Activated CD8-positive, alpha-beta memory T cell treated with anti-CD3 and anti-CD28 coated beads for 1 hour (primary cell): ENCODE measurements around the gene DHRS7B.

ENCODE experiments used
- DNase-seq, 2 donors: peaks; one replicate each; pipeline ENCODE4 v3.0.0-alpha.2; 2020; ENCODE audit warnings: low read depth in 1 of 2; ENCODE audit errors: extremely low read depth in 1 of 2

Gene DHRS7B

GRCh38 chr17:21149621-21150020 lies 22.9 kb downstream of the DHRS7B start:
- DNase-seq, result no peak

GRCh38 chr17:21152731-21153130 lies 26.0 kb downstream of the DHRS7B start:
- DNase-seq, result no peak

- no peak for DNase-seq
Observed at GRCh38 chr17:21157586-21158370, 31.0 kb downstream of the DHRS7B start.

GRCh38 chr17:21160401-21160800 lies 33.6 kb downstream of the DHRS7B start:
- DNase-seq, result no peak

DNA sequence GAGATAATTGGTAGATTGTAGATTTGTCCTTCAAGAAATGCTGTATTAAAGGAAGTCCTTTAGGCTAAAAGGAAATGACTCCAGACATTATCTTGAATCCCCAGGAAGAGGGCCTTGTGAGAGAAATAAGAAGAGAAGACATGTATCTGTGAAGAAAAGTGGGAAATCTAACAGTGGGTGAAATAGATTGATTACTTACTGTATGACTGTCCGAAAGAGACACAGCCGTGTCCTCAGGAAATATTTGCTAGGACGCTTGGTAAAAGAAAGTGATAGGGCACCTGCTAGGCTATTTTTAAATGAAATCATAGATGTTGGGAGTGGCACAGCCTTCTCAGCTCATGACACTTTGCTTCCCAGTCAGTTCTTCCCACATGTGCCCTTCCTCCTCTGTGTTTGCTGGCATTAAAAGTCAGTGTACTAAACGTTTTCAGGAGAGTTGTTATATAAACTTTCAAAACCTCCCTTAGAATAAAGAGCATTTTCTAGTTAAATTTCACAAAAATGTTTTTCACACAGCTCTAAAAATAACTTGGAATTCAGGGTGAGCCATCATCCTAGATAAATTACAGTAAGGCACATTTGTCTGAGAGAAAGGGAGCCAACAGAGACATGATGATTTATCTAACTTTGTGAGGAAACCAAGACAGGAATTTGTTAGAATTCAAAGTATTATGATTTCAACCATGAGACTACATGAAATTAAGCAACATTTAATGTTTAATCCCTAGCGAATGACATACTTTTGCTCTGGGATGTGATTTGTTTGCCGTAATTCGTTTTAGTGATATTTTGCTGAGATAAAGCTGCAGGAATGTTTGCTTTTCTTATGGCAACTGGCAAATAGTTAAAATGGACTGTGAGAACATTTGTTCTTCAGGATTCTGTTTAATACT lies 35.0 kb downstream of the DHRS7B start:
- DNase-seq, result no peak

DNA sequence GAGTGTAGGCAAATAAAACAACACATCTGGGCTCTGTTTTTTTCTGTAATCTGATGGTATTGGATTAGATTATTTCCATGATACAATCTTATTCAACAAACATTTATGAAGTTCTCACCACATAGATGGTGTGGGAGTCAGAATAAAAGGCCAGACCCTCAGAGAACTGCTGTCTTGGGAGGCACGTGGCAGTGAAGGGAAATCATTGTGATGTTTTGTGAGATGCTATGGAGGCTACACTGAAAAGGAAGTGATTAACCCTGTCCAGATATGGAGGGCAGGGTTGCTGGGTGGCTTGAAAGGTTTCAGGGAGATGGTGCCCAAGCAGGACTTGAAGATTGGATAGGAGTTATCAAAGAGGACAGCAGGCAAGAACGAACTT lies 35.6 kb downstream of the DHRS7B start:
- DNase-seq, result no peak

GRCh38 chr17:21163101-21163500 lies 36.3 kb downstream of the DHRS7B start:
- DNase-seq, result no peak

- no peak for DNase-seq
Observed at GRCh38 chr17:21164216-21164615, 37.5 kb downstream of the DHRS7B start.

- no peak for DNase-seq
Observed at GRCh38 chr17:21164620-21165019, 37.9 kb downstream of the DHRS7B start.

DNA sequence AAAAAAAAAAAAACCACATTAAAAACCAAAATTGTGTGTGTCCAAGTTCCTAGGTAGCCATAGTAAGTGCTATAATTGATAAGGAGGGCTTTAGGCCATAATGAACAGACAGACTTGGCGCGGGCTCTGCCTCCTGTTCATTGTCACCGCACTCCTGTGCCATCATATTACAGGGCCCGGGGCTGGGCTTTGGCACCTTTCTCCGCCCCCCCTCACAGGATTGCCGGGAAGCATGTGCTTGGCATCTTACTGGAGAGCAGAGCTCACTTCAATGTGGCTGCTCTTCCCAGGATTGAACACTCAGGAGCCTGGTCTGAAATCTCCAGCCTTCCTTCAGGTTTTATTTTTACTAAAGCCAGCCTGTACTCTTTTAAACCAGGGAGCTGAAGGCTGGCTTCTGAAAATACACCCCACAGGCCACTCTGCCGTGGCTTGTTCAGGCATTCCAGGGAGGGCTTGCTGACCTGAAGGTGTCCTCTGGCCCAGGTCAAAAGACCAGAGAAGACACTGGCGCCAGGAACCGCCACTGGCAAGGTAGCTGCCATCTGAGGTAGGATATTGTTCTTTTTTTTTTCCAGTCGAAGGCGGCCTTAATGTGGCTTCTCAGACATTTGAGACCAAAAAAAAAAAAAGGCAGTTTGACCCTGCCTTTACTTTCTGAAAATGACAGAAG lies 39.3 kb downstream of the DHRS7B start:
- DNase-seq, result no peak

- no peak for DNase-seq
Observed at GRCh38 chr17:21166595-21167210, 39.9 kb downstream of the DHRS7B start.

- DNase-seq, result no peak
Observed at GRCh38 chr17:21167303-21167702, 40.5 kb downstream of the DHRS7B start.

DNA sequence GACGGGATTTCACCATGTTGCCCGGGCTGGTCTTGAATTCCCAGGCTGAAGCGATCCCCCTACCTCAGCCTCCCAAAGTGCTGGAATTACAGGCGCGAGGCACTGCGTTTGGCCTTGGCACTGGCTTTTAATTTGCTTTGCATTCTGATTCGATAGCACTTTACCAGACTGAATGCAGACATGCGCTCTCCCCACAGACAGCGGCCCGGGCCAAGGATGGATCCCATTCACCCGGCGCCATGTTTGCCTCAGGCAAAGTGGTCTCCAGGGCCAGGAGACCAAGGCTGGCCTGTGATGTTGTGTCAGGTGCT lies 41.7 kb downstream of the DHRS7B start:
- no peak for DNase-seq

DNA sequence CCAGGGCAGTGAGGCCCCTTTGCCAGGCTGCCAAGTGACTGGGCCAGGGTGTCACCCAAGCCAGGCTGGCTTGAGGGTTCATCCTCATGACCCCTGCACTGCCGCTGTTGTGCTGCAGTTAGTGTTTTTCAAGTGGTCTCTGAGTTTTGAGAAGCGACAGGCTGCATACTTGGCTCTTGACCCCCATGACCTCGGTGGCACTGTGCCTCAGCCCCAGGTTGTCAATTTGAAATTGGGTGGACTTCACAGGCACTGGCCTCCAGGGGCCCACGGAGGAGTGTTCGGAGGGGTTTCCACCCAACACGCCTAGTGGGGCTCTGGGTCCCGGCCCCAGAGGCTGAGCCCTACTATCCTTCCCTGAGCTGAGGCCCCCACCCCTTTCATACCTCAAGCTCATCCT lies 42.7 kb downstream of the DHRS7B start:
- DNase-seq, result no peak

GRCh38 chr17:21170809-21171208 lies 44.0 kb downstream of the DHRS7B start:
- DNase-seq, result no peak

GRCh38 chr17:21171309-21171922 lies 44.7 kb downstream of the DHRS7B start:
- DNase-seq, result no peak

DNA sequence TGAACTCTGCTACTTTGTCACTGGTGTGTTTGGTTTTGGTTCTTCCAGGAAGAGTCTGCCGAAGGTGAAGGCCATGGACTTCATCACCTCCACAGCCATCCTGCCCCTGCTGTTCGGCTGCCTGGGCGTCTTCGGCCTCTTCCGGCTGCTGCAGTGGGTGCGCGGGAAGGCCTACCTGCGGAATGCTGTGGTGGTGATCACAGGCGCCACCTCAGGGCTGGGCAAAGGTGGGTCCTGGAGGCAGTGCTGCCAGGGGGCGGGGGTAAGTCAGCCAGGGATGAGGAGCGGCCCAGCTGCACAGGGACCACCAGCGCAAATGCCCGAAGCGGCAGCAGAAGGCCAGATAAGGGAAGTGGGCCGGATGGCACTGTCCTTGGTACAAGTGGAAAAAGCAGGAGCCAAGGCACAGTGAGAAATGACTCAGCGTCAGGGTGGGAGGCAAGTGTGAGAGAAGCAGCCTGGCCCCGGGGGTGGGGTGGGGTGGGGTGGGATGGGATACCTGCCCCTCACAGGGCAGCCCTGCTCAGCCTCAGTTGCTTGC lies 45.3 kb downstream of the DHRS7B start:
- no peak for DNase-seq

DNA sequence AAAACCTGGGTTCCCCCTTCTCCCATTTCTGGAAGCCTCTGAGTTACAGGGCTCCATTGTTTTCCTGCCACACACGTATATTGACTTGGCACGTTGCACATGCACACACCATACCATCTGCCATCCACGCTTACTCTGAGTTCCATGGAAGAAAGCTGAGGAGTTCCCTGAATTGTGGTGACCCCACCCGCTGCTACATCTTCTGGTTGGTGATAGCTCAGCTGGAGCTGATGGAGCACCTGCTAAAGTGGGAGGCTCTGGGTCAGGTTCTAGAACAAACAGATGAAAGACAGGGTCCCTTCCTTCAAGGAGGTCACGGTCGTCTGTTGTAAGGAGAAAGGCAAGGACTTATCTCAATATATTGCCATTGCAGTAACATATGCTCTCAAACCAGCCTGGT lies 46.1 kb downstream of the DHRS7B start:
- no peak for DNase-seq

DNA sequence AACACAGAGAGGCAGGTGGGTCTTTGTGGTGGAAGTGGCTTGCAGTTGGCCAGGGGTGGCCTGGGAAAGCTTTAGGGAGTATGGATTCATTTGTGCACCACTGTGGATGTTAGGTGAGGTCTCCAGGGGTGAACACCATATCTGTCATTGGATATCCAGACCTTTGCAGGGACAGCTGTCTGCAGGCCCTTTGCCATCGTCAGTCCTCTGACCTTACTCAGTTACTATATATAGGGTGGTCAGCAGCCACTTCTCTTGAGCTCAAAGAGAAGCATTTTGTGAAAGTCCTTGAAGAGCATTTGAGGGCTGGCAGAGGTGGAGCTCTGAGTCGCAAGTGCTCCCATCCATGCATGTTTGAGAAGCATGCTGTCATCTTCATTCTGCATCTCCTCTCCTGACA lies 46.8 kb downstream of the DHRS7B start:
- DNase-seq, result no peak

DNA sequence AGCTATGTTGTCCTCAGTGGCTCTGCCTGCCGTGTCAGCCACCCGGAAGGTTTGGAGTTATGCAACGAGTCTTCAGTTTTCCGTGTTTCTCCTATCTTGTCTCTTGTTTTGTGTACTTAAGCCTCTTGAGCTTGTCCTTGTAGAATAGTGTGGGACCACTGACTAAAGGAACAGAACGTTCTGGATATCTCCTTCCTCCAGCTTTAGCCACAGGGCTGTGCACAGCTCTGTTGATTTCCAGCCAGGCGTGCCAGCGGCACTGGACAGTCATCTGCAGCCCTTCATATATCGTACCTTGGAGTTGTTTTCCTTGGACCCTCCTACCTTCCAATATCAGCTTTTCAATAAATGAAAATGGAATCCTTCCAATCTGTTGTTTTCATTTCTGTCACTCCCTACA lies 47.4 kb downstream of the DHRS7B start:
- DNase-seq, result no peak

DNA sequence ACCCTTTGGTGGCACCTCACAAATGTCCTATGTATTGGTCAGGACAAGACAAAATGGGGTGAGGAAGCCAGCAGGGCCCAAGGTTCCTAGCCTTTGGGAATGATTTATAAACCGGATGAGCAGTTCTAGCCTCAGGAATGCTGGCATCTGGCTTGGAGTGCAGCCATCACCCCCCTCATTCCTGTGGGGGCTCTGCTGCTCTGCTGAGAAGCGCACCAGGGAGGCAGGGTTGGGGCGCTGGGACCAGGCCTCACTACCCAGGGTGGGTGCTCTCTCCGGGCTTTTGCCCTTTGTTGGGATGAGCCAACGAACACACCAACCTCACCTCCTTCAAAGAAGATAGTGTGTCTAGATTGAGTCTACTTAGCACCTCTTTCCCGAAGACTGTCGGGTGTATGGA lies 47.9 kb downstream of the DHRS7B start:
- no peak for DNase-seq
